MCF 10A (cell line): ENCODE data around the gene DAB1. TPM values are rescaled to one million over a fixed set of nuclear protein-coding genes. Genes with fewer than 3 reads are reported as not detected.

ENCODE experiments used
- BruUV-seq: library from RNA; stranded (reverse); fragments of 400-500 nt; replicated peaks from 2 replicates; lab custom pipeline; 2021; lab: Mats Ljungman, UMichigan
- CTCF ChIA-PET: fragments of 300-600 bp; sonication (Branson Sonifier 250); formaldehyde crosslinking; extraction: SDS; loops from one replicate; lab custom pipeline; 2021; ENCODE audit warnings: antibody characterized with exemption, inconsistent platforms; lab: Yijun Ruan, JAX
- POLR2A ChIA-PET: fragments of 300-600, 350-650 bp; sonication (Branson Sonifier 250); formaldehyde crosslinking; extraction: SDS; loops from one replicate; lab custom pipeline; 2020; ENCODE audit warnings: antibody characterized with exemption, inconsistent platforms; lab: Yijun Ruan, JAX
- DNase-seq: peaks from one replicate; pipeline ENCODE4 v3.0.0-alpha.2; 2018; ENCODE audit not compliant: unreplicated experiment
- H3K27ac Mint-ChIP-seq: one replicate; pipeline ENCODE4 v1.8.0; 2022; ENCODE audit warnings: mild to moderate bottlenecking, low read depth, mixed read lengths; ENCODE audit not compliant: unreplicated experiment
- H3K27me3 Mint-ChIP-seq: one replicate; pipeline ENCODE4 v1.8.0; 2022; ENCODE audit warnings: mixed read lengths; ENCODE audit not compliant: insufficient read depth, unreplicated experiment
- H3K36me3 Mint-ChIP-seq: one replicate; pipeline ENCODE4 v1.8.0; 2022; ENCODE audit warnings: mild to moderate bottlenecking, moderate library complexity, mixed read lengths; ENCODE audit not compliant: insufficient read depth, unreplicated experiment
- H3K4me1 Mint-ChIP-seq: one replicate; pipeline ENCODE4 v1.8.0; 2022; ENCODE audit warnings: mixed read lengths; ENCODE audit not compliant: insufficient read depth, unreplicated experiment
- H3K4me3 Mint-ChIP-seq: one replicate; pipeline ENCODE4 v1.8.0; 2022; ENCODE audit warnings: mild to moderate bottlenecking, moderate library complexity, mixed read lengths; ENCODE audit not compliant: unreplicated experiment
- H3K9me3 Mint-ChIP-seq: one replicate; pipeline ENCODE4 v1.8.0; 2022; ENCODE audit warnings: mixed read lengths; ENCODE audit not compliant: unreplicated experiment
- CTCF ChIP-seq: fragments of 200-600 bp; IDR thresholded peaks from one replicate; pipeline ENCODE4 v1.8.0; 2022; ENCODE audit warnings: antibody characterized with exemption, mild to moderate bottlenecking; ENCODE audit not compliant: unreplicated experiment
- intact Hi-C: fragments of 100-400 bp; cut with micrococcal nuclease; formaldehyde crosslinking; loops from 2 replicates; pipeline ENCODE4 v1.14.1; 2022
- total RNA-seq: library from RNA; stranded (reverse); gene quantifications from 2 replicates; pipeline ENCODE4 v1.2.3, GENCODE V29; 2022

Gene DAB1
- total RNA-seq, 1 experiment from 2014 or later: not detected

GRCh38 chr1:56966698-56966999 is 457.2 kb downstream of the DAB1 start:
- H3K9me3 Mint-ChIP-seq: no peaks in the 10 kb centered on the region

GRCh38 chr1:56965916-56966697 is 457.8 kb downstream of the DAB1 start, which contains the start of gene C8B:
TSS of gene C8B (minus strand) at chr1:56966015. CDS start at chr1:56965948, 67 bp downstream.
- no TSS peak for BruUV-seq
- no peak within 1 kb of the TSS for H3K27ac Mint-ChIP-seq
- H3K27me3 Mint-ChIP-seq: no peaks in the 10 kb centered on the region
- intact Hi-C loops: no loop called here
- no peak for TF ChIP-seq CTCF
- ChIA-PET POLR2A (no interaction called here), CTCF (interaction anchor here (0.9 kb wide), 1 partner anchor 26 kb away, joined by 4 read pairs; no protein-coding TSS in a partner anchor)
- no peak within 1 kb of the TSS for H3K4me3 Mint-ChIP-seq
- H3K9me3 Mint-ChIP-seq: no peaks in the 10 kb centered on the region
- no peaks in the 10 kb centered on the region for H3K4me1 Mint-ChIP-seq
- no peak for DNase-seq
- H3K36me3 Mint-ChIP-seq: no peaks in the 10 kb centered on the region

More at GRCh38 chr1:56966698-56966999, 457.2 kb downstream of the DAB1 start:
- Mint-ChIP-seq H3K27me3 (no peaks in the 10 kb centered on the region), H3K27ac (no peak overlapping the region), H3K4me3 (no peak overlapping the region), H3K4me1 (no peaks in the 10 kb centered on the region), H3K36me3 (no peaks in the 10 kb centered on the region)
- no peak for TF ChIP-seq CTCF
- DNase-seq: no peak
- intact Hi-C loops: no loop called here
- BruUV-seq: no TSS peak
- CTCF ChIA-PET: interaction anchor here (0.9 kb wide), 1 partner anchor 26 kb away, joined by 4 read pairs; no protein-coding TSS in a partner anchor
- POLR2A ChIA-PET: no interaction called here

GRCh38 chr1:56965191-56965590 is 458.7 kb downstream of the DAB1 start:
- no peaks in the 10 kb centered on the region for H3K36me3 Mint-ChIP-seq
- H3K4me1 Mint-ChIP-seq: no peaks in the 10 kb centered on the region

More at GRCh38 chr1:56965191-56965590, 458.7 kb downstream of the DAB1 start:
- TF ChIP-seq CTCF: no peak
- no TSS peak for BruUV-seq
- Mint-ChIP-seq H3K27me3 (no peaks in the 10 kb centered on the region), H3K27ac (no peak overlapping the region), H3K9me3 (no peaks in the 10 kb centered on the region), H3K4me3 (no peak overlapping the region)
- intact Hi-C loops: no loop called here
- ChIA-PET POLR2A (no interaction called here), CTCF (interaction anchor here (0.6 kb wide), 1 partner anchor 1823 kb away, joined by 5 read pairs; no protein-coding TSS in a partner anchor)
- no peak for DNase-seq
